HG02943 (cell line): Measurements from ENCODE around the gene COL9A1.

ENCODE experiments used
- ATAC-seq: cut with Tn5 transposase; IDR thresholded peaks from one replicate; pipeline ENCODE4 v1.9.1; 2021; ENCODE audit warnings: mild to moderate bottlenecking, low read depth, moderate library complexity; ENCODE audit not compliant: unreplicated experiment

The COL9A1 gene

DNA sequence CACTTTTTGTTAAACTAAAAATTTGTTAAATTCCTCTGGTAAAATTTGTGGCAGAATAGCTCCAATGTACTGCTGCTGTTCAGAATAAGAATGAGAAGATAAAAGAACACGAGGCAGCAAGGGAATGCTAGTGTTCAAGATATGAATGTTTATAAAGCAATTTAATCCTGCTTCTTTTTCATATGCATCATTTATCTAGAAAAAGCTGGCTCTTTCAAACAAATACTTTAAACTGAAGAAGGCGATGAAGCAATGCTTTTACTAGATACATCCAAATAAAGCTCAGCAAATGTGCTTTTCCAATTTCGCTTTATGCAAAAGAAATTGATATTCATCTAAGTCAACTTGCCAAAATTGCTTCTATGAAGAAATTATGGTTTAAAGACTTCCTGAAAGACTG is 66.5 kb downstream of the COL9A1 start:
- ATAC-seq: no peak

DNA sequence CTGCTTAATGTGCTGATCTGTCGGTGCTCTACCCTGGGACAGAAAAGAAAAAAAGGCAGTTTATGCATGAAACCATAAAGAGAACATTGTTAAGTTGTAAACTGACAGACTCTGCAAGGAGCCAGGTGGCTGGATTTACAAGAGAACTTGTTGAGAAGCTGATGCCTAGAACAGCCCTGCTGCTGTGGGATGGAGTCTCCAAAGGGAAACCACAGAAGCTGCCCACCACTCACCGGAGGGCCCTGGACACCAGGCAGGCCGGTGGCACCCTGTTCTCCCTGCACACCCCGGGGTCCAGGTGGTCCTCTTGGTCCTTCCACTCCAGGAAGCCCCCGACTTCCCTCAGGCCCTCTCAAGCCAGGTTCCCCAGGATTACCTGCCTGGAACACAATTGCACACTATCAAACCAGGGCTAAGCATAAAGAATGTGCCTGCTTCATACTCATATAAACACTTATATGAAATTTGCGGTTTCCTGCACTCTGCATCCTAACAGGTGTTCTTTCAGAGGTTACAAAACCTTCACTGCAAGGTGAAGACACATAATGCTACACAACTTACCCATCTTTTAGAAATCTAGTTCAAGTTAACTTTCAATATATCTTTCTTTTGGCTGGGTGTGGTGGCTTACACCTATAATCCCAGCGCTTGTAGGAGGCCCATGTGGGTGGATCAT is 68.2 kb downstream of the COL9A1 start:
- no peak for ATAC-seq

DNA sequence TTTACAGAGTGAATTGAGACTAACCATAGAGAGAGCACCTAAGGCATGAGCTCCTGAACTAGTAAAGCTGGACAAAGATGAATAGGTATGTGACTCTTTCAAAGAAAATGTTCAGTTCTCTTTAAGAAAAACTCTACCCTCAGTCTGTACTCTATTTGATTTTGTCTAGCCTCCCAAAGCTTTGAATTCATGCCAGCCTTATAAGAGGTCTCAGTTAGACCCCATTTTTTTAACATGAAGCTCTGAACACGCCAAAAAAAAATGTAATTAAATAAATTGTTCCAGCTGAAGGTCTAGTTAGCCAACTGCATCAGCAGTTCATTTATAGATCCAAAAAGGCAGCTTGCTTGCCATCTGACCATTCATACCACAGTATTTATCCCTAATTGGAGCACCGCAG is 71.6 kb downstream of the COL9A1 start:
- ATAC-seq: no peak

- ATAC-seq: no peak
Measured at GRCh38 chr6:70225055-70225454, 77.8 kb downstream of the COL9A1 start.

DNA sequence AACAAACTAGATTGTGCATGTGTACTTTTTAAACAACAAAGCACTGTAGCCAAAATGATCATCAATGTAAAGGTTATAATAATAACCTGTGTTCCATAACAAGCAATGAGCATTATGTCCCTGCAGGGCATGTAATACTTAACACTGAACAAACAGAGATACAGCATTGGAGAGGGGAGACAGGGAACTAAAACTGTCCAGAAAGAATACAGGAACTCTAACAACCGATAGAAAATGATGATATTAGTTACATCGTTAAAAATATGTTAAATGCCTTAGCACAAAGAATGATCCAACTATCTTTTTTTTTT is 80.5 kb downstream of the COL9A1 start:
- ATAC-seq: no peak

- no peak for ATAC-seq
Measured at GRCh38 chr6:70221715-70222438, 81.0 kb downstream of the COL9A1 start.

DNA sequence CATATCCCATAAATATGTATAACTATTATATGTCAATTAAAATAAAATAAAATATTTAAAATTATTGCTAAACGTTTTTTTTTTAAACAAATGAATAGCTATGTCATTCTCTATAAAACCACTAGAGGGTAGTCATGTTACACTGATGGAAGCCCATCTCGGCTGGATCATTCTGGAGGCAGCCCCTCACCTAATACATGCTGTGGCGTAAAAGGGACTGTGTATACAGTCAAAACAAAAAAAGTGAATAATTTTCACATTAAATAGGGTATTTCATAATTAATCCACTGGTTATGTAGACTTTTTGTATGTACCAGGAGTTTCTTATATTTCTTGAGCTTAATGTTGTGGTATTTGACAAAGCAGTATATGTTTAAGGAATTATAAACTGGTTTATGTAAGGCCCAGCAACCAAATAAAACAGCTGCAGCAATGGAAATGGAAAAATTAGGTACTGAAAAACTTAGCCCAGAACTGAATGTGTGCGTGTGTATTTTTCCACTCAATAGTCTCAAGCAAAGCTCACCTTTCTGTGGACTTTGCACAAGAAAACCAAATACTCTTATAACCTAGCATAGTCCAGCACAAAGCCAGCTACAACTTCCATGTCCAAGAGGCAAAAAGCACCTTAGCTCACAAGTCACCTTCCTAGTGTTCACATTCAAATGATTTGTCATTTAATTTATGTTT is 81.7 kb downstream of the COL9A1 start:
- ATAC-seq: no peak

DNA sequence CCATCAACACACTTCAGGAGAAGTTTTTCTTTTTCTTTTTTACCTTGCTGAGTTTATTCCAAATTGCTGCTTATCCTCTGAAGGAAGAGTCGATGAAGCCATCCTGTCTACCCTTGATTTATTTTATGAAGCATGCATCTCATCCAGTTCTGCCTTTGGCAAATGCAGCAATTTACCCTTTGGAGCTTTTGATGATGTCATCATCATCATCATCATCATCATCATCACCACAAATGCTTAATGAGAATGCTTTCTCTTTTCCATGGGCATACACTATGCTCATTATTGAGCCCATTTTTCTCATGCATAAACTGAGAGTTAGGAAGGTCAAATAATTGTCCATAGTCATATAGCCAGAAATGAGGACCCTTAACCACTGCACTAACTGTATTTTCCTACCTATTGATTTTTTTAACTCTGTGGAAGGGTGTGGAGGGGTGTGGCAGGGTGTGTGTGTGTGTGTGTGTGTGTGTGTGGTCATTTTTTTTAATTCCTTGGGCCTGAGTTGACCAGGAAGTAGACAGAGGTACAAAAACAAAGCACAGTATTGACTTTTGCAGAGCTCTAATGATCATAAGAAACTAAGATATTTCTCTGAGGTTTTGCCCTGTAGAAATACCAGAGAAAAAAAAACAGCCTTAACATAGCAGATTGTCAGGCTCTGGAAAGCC is 82.8 kb downstream of the COL9A1 start:
- ATAC-seq: no peak

GRCh38 chr6:70216767-70217166 is 86.1 kb downstream of the COL9A1 start:
- no peak for ATAC-seq

DNA sequence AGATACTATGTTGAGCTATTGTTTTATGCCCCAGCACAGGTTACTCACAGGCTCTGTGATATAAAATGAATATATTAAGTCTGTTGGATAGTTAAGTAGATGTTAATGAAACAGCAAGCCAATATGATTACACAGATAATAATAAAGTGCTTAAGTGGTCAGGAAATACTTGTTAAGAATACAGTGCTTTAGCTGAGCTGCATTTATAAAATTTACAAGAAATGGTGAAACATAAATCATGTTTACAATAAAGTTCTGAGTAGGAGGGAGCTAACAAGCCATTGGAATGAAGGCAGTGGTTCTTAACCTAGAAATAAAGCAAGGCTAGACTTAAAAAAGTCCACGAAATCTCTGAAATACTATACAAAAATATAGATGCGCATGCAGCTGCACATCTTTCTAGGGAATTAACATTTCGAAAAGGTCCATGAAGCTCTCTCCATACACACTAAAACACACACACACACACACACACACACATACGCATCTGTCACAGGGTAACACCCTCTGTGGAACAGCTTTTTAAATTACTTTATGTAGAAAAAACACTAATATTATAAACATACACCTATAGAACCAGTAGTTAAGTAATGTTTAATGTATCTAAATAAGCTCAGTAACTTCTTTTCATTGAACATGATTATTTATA is 87.3 kb downstream of the COL9A1 start:
- ATAC-seq: no peak

- no peak for ATAC-seq
Measured at GRCh38 chr6:70210462-70210861, 92.4 kb downstream of the COL9A1 start.

GRCh38 chr6:70208235-70208790 is 94.6 kb downstream of the COL9A1 start:
- no peak for ATAC-seq

DNA sequence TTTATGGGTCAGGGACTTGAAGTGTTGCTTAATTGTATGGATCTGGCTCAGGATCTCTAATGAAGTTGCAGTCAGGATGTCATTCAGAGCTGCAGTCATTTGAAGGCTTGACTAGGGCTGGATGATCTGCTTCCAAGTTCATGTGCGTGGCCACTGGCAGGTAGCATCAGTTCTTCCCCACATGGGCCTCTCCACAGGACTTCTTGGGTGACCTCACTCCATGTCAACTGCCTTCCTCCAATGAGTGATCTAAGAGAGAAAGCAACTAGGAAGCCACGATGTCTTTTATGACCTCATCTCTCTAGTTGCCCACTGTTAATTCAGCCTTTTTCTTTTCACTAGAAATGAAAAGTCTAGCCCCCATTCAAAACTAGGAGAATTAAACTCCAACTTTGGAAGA is 104.1 kb downstream of the COL9A1 start:
- ATAC-seq: no peak

GRCh38 chr6:70196531-70196930 is 106.4 kb downstream of the COL9A1 start:
- ATAC-seq: no peak

DNA sequence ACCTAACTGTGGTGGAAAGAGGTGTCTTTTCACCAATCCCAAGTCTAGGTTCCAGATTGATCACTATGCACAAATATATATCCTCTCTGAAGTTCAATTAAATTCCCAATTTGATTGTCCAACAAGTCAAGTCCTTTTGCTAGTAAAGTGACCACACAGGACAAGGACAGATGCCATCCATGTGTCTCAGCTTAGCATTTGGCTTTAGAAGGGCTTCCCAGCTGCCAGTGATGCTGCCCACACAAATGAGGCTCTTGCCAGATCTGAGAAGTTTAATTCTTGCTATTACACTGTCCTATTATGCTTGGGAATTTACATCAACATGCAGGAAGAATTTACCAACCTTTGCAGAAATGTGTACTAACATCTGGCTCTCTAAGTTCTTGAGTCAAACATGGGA is 108.5 kb downstream of the COL9A1 start:
- ATAC-seq: no peak

DNA sequence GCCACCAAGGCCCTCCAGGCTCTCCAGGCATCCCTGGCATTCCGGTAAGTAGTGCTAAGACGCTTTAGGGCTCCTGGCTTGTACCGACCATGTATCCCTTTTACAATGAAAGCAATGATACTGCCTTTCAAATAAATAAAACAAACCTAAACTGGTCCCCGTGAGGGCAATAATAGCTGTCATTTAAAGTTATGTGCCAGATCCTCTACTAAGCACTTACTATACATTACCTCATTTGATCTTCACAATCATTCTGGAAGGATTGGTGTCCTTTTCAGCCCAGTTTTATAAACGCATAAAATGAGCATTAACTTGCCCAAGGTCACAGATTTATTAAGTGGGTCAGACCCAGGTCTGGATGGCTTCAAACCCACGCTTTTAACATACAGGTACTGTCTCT is 114.7 kb downstream of the COL9A1 start:
- ATAC-seq: no peak

DNA sequence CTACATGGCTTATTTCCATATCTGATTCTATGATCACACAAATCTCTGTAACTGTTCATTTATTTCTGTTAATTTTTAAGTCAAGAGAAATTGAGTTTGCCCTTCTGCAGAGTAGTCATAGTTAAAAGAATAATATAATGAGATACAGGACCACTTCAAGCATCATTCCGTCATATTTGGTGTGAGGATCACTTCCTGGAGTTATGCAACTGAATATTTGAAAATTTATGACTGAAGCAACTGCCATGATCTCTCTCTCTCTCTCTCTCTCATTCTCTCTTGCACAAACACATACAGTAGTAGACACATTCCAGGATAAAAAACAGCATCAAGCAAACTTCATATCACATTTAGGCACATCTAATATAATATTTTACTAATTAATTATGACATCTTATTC is 116.4 kb downstream of the COL9A1 start:
- ATAC-seq: no peak

GRCh38 chr6:70184723-70185122 is 118.2 kb downstream of the COL9A1 start:
- ATAC-seq: no peak

GRCh38 chr6:70183538-70183937 is 119.3 kb downstream of the COL9A1 start:
- no peak for ATAC-seq

- no peak for ATAC-seq
Measured at GRCh38 chr6:70180901-70181599, 121.8 kb downstream of the COL9A1 start.
